GM15510 (cell line): ENCODE data around the gene RAD51.

Experiments used
- POLR2A ChIP-seq: IDR thresholded peaks from 3 replicates; pipeline ENCODE4 v1.6.1; 2011; ENCODE audit warnings: borderline replicate concordance; ENCODE audit not compliant: insufficient read length; ENCODE audit errors: extremely low read depth

The RAD51 gene

GRCh38 chr15:40747685-40748631 is 53.0 kb downstream of the RAD51 start:
- no peak for TF ChIP-seq POLR2A

- TF ChIP-seq POLR2A = no peak
Measured at GRCh38 chr15:40749151-40749630, 54.2 kb downstream of the RAD51 start.

GRCh38 chr15:40750885-40751284 is 55.9 kb downstream of the RAD51 start:
- no peak for TF ChIP-seq POLR2A

GRCh38 chr15:40751745-40752144 is 56.8 kb downstream of the RAD51 start:
- TF ChIP-seq POLR2A = no peak

GRCh38 chr15:40754574-40754882 is 59.6 kb downstream of the RAD51 start:
- TF ChIP-seq POLR2A = no peak

GRCh38 chr15:40754883-40755811 is 60.2 kb downstream of the RAD51 start, which contains the start of gene RMDN3:
Gene RMDN3, minus strand, starts transcription at chr15:40755254. Its CDS starts 471 bp downstream, at chr15:40754783.
- peak; percentile 83 for TF ChIP-seq POLR2A

- no peak for TF ChIP-seq POLR2A
Measured at GRCh38 chr15:40755812-40756208, 60.8 kb downstream of the RAD51 start.

GRCh38 chr15:40756938-40757337 is 62.0 kb downstream of the RAD51 start:
- TF ChIP-seq POLR2A = no peak

GRCh38 chr15:40759961-40760360 is 65.0 kb downstream of the RAD51 start:
- no peak for TF ChIP-seq POLR2A

- TF ChIP-seq POLR2A = no peak
Measured at GRCh38 chr15:40762919-40763800, 68.2 kb downstream of the RAD51 start.

GRCh38 chr15:40763801-40764628 is 69.0 kb downstream of the RAD51 start, which contains the start of gene GCHFR:
Gene GCHFR, plus strand, starts transcription at chr15:40764068. Its CDS starts 113 bp downstream, at chr15:40764181.
- peak; percentile 47 for TF ChIP-seq POLR2A

GRCh38 chr15:40764629-40765103 is 69.7 kb downstream of the RAD51 start:
- no peak for TF ChIP-seq POLR2A

- TF ChIP-seq POLR2A = no peak
Measured at GRCh38 chr15:40766194-40766815, 71.3 kb downstream of the RAD51 start.
